Stomach (tissue), 4 donors: ENCODE results near the gene ZNF646.

Experiments used
- POLR2A ChIP-seq, 4 donors: fragments of 450-650 bp; IDR thresholded peaks; one replicate each; pipeline ENCODE4 v1.6.1; 2016; ENCODE audit warnings: antibody characterized with exemption in 4 of 4, control low read depth in 2 of 4, mild to moderate bottlenecking in 1 of 4, moderate library complexity in 1 of 4
- TF ChIP-seq, protein P1 (sequence below), 7 experiments: fragments of 450-650 bp in 4 of 7; fragments of 200-600 bp in 3 of 7; sonication (generic) in 3 of 7; IDR thresholded peaks; one replicate each; pipeline ENCODE4 v1.5.1; 2016 to 2019; ENCODE audit warnings: antibody characterized with exemption in 7 of 7, control low read depth in 2 of 7, mild to moderate bottlenecking in 1 of 7

DNA sequence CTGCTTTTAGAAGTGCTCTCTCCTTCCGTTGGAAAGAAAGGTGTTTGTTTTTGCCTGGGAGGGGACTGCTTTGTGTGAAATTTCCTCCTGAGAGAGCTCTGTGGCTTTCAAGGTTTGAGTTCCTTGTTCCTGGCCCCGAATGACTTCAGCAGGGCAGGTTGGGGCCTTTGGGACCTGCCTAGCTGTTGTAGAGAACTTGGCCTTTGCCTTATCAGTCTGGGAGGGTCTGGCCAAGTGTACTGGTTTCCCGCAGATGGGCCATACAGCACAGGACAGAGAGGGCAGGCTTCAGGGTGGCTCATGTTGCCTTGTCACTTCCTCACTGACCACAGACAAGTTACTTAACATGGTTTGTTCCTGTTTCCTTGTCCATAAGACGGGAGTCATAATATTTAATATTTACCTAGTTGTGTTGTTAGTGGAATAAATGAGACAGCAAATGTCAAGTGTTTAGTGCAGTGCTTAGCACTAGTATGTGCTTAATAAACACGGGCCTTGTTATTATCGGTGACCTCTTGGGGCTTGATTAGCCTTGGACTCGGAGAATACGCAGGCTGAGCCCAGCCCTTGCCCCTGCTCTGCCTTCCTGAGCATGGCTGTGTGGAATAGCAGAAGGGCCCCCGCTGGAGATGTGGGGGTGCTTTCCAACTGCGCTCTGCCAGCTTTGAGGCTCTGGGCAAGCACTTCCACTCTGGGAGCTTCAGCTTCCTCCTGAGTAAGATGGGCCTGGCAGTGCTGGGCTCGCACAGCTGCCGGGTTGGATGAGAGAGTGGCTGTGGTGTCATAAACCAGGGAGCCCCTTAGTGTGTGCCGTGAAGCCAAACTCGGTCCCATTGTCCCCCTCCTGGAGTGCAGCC lies 54.7 kb downstream of the ZNF646 start:
- peak in 1 of 4 donors; percentile 50 for TF ChIP-seq POLR2A (IDR thresholded peaks at IDR 0.05)
- TF ChIP-seq, protein P1, sequence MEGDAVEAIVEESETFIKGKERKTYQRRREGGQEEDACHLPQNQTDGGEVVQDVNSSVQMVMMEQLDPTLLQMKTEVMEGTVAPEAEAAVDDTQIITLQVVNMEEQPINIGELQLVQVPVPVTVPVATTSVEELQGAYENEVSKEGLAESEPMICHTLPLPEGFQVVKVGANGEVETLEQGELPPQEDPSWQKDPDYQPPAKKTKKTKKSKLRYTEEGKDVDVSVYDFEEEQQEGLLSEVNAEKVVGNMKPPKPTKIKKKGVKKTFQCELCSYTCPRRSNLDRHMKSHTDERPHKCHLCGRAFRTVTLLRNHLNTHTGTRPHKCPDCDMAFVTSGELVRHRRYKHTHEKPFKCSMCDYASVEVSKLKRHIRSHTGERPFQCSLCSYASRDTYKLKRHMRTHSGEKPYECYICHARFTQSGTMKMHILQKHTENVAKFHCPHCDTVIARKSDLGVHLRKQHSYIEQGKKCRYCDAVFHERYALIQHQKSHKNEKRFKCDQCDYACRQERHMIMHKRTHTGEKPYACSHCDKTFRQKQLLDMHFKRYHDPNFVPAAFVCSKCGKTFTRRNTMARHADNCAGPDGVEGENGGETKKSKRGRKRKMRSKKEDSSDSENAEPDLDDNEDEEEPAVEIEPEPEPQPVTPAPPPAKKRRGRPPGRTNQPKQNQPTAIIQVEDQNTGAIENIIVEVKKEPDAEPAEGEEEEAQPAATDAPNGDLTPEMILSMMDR (IDR thresholded peaks at IDR 0.05), result no peak
